ENCODE data around the gene OR13C3.
"Not testable (repeated sequence)": the region's sequence is repeated elsewhere in the genome, so short reads cannot be mapped to it uniquely, and the experiment has no call there.

The OR13C3 gene

DNA sequence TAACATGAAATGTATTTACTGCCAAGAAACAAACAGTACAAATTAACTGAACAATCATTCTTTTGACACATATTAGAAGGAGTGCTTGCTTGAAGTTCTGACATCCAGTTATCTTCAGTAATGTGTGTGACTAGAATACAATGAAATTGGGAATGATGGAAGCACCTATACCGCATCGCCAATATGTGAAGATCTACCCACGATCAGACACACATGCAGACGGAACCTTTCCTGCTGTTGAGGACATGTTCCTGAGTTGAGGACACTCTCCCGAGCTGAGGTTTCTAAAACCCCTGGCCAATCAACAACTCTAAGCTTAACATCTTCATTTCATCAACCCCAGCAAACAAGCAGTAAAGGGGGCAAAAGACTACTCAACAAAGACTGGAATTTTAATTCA, at the start of gene OR13C3:
TSS of gene OR13C3 (minus strand) at position 101 of the 400 bp plus-strand sequence. CDS start 133 bp downstream, outside the sequence.
- no peak for DNase-seq

DNA sequence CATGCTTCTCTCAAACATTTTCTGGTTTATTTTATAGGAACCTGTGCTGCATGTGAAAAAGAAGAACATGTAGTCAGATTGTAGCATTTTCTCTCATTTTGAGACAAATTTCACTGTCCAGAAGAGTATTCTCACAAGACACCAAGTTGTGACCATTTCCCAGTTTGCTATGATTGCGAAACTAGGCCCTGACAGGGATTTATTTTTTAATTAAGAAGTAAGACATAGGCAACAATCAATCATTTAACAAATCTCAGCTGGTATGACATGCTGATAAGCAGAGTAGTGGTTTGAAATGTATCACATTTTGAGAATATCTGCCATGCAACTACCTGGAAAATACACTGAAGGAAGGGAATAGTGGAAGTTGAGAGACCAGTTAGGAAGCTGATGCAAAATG, 43.9 kb upstream of the OR13C3 start:
- DNase-seq: no peak

GRCh38 chr9:104577263-104577662, 40.6 kb upstream of the OR13C3 start:
- no peak for DNase-seq

DNA sequence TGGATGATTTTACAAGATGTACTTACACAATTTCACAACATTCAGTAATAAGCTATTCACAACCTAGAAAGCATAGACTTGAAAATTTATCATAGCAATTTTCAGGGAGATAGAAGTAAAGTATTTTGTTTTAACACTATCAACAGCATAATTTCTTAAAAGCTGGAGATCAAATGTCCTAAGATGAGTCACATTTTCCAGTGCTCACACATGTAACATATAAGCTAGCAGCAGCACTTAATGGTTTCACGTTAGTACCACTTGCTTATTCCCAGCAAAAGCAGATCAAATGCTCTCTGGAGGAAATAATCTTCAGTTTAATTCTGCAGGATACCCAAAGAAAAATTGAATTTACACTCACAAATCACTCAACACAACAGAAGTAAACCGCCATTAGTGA, 38.8 kb upstream of the OR13C3 start:
- DNase-seq: no peak

DNA sequence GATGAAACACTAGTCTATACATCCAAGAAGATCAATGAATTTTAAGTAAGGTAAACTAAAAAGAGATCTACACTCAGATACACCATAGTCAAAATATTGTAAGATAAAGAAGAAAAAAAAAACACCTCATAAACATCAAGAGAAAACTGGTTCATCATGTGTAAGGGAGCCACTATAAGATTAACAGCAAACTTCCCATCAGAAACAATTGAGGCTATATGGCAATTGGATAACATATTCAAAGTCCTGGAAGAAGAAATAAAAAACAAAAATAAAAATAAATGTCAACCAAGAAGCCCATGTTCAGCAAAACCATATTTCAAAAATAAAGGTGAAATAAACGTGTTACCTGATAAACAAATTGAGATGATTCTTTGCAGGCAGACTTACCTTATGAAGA, 36.0 kb upstream of the OR13C3 start:
- DNase-seq: no peak

GRCh38 chr9:104568868-104569267, 32.2 kb upstream of the OR13C3 start, which contains the start of gene OR13C8:
OR13C8 (plus strand) TSS chr9:104569168; CDS start chr9:104569168, 0 bp downstream.
- DNase-seq: no peak

- DNase-seq: no peak
Observed at GRCh38 chr9:104564358-104564757, 27.7 kb upstream of the OR13C3 start.

GRCh38 chr9:104556830-104557634, 20.4 kb upstream of the OR13C3 start:
- no peak for DNase-seq

- no peak for DNase-seq
Observed at GRCh38 chr9:104555521-104555920, 18.9 kb upstream of the OR13C3 start.

- DNase-seq: no peak
Observed at GRCh38 chr9:104553261-104553660, 16.6 kb upstream of the OR13C3 start.

DNA sequence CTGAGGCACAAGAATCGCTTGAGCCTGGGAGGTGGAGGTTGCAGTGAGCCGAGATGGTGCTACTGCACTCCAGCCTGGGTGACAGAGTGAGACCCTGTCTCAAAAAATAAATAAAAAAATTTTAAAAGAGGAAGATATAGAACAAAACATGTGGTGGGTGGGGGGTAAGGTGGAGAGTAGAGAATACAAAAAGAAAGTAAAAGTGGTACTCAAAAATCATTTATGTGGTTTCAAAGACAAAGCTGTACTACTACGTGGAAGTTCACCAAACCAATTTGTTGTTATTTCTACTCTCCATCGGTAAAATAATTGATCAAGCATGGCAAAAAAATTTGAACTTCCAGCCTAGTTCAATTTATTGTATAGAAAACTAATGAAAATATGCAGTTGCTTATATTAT, 8.0 kb upstream of the OR13C3 start:
- no peak for DNase-seq

DNA sequence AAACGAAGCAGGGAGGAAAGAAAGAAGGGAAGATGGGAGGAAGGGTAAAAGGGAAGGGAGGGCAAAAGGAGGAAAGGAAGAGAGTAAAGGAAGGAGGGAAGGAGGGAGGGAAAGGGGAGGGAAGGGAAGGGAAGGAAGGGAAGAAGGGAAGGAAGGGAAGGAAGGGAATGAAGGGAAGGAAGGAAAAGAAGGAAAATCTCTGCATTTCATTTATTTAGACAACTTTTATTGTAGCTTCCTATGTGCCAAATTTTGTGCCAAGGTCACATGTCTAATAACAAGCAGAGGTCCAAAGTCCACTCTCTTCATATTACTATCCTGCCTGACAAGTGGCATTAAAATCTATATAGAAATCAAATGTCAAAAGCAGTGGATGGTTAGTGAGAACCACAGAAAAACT, 2.6 kb upstream of the OR13C3 start:
- DNase-seq: no peak

DNA sequence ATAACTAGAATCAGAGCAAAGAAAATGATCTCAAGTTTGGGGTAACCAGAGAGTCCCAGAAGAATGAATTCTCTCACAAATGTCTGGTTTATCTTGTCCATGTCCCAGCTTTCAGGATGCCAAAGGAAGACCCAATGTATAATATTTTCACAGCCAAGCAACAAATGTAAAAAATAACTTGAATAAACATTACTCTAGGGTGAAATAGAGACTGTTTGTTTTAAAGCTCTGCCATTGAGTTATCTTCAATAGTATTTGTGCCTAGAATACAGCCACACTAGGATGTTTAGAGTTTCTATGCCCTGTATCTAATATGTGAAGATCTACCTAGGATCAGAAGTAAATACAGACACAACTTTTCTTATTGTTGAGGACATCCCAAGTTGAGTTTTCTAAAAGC, 9.5 kb downstream of the OR13C3 start, which contains the start of gene OR13C4:
TSS of gene OR13C4 (minus strand) at position 101 of the 400 bp plus-strand sequence. CDS start at position 101, 0 bp downstream.
- no peak for DNase-seq

DNA sequence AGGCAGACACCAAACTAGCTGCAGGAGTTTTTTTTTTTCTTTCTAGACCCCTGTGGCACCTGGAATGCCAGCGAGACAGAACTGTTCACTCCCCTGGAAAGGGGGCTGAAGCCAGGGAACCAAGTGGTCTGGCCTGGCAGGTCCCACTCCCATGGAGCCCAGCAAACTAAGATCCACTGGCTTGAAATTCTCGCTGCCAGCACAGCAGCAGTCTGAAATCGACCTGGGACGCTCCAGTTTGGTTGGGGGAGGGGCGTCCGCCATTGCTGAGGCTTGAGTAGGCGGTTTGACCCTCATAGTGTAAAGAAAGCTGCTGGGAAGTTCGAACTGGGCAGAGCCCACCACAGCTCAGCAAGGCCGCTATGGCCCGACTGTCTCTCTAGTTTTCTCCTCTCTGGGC, 16.4 kb downstream of the OR13C3 start:
- DNase-seq: not testable (repeated sequence)

- DNase-seq: no peak
Observed at GRCh38 chr9:104514901-104515300, 21.8 kb downstream of the OR13C3 start.

- no peak for DNase-seq
Observed at GRCh38 chr9:104506565-104506964, 30.1 kb downstream of the OR13C3 start.

DNA sequence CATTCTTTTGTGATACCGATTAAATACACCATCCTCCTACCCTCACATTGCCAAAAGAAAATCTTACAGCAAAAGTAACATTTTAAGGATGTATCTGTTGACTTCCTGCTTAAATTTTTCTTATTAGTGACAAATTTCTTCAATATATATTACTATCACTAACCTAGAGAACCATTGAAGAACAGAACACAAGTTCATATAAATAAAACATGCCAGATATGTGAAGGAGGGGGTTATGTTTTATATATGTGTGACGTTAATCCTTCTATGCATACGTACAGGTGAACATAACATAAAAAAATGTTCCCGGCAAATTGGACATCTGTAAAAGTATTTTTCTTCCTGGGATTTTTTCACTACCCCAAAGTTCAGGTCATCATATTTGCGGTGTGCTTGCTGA, 32.7 kb downstream of the OR13C3 start, which contains the start of gene OR13F1:
TSS of gene OR13F1 (plus strand) at position 301 of the 400 bp plus-strand sequence. CDS start at position 301, 0 bp downstream.
- DNase-seq: no peak

- no peak for DNase-seq
Observed at GRCh38 chr9:104503440-104503839, 33.2 kb downstream of the OR13C3 start.

GRCh38 chr9:104494808-104495207, 41.8 kb downstream of the OR13C3 start:
- DNase-seq: no peak

Measured in MV-4-11 (cell line).